ENCODE data around the gene TPGS1.

The TPGS1 gene

DNA sequence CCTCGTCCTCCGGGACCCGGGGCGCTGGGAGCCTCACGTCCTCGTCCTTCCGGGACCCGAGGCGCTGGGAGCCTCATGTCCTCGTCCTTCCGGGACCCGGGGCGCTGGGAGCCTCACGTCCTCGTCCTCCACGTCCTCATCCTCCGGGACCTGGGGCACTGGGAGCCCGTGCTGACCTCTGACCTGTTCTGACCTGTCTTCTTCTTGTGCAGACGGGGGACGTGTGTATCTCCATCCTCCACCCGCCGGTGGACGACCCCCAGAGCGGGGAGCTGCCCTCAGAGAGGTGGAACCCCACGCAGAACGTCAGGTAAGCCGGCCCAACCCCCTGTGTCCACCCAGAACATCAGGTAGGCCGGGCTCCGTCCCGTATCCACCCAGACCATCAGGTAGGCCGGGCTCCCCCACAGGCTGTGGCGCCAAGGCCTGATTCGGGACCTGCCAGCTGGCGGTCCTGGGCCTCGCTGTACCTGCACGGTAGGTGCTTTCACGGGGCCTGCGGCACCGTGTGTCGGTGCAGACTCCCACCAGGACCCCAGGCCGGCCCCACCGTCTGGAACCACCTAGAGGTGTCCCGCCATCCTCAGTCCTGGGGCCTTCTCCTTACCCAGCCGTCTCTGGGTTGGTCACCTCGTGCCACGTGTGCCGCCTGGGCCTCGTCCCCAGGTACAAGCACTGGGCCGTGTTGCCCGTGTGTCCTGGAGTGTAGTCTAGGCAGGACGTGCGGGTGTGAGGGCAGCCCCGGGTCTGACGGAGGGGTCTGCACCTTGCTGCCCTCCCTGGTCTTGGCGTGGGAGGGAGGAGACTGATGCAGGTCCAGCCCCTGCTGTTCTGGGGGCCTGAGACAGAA is 29.0 kb downstream of the TPGS1 start:
- peaks cover 27% of the 10 kb centered on the region for H3K36me3 ChIP-seq
- no peak overlapping the region for H3K4me3 ChIP-seq (ENCODE audit: low read depth, low read length)
- DNase-seq: no peak
- no peaks in the 10 kb centered on the region for H3K9me3 ChIP-seq
- TF ChIP-seq, protein P1, sequence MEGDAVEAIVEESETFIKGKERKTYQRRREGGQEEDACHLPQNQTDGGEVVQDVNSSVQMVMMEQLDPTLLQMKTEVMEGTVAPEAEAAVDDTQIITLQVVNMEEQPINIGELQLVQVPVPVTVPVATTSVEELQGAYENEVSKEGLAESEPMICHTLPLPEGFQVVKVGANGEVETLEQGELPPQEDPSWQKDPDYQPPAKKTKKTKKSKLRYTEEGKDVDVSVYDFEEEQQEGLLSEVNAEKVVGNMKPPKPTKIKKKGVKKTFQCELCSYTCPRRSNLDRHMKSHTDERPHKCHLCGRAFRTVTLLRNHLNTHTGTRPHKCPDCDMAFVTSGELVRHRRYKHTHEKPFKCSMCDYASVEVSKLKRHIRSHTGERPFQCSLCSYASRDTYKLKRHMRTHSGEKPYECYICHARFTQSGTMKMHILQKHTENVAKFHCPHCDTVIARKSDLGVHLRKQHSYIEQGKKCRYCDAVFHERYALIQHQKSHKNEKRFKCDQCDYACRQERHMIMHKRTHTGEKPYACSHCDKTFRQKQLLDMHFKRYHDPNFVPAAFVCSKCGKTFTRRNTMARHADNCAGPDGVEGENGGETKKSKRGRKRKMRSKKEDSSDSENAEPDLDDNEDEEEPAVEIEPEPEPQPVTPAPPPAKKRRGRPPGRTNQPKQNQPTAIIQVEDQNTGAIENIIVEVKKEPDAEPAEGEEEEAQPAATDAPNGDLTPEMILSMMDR (IDR thresholded peaks at IDR 0.05; ENCODE audit: low read depth, low read length): no peak
- 0 out of 2 replicates have a peak, but pooled peaks cover 2% of the 10 kb centered on the region for H3K27me3 ChIP-seq
- peaks cover 3% of the 10 kb centered on the region; the same call in 1 of the 2 replicates for H3K4me1 ChIP-seq

DNA sequence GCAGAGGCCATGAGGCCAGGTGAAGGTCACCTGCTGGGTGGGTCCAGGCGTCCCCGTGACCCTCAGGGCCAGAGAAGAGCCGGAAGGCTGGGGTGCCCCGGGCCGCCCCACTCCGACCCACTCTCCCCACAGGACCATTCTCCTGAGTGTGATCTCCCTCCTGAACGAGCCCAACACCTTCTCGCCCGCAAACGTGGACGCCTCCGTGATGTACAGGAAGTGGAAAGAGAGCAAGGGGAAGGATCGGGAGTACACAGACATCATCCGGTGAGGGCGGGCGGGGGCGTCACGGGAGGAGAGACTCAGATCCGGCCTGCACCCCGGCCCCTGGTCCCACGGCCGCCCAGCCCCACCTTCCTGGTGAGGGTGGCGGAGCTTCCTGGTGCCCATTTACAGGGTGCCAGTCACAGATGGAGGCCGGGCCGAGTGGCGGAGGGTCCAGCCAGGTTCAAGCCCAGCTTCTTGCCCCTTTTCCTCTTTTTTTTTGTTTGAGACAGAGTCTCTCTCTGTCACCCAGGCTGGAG is 29.6 kb downstream of the TPGS1 start:
- H3K4me3 ChIP-seq (ENCODE audit: low read depth, low read length): no peak overlapping the region
- H3K9me3 ChIP-seq: no peaks in the 10 kb centered on the region
- H3K36me3 ChIP-seq: peaks cover 26% of the 10 kb centered on the region
- H3K4me1 ChIP-seq: peaks cover 3% of the 10 kb centered on the region; the same call in 1 of the 2 replicates
- TF ChIP-seq, protein P1 (IDR thresholded peaks at IDR 0.05; ENCODE audit: low read depth, low read length): no peak
- no peaks in the 10 kb centered on the region for H3K27me3 ChIP-seq
- no peak for DNase-seq

DNA sequence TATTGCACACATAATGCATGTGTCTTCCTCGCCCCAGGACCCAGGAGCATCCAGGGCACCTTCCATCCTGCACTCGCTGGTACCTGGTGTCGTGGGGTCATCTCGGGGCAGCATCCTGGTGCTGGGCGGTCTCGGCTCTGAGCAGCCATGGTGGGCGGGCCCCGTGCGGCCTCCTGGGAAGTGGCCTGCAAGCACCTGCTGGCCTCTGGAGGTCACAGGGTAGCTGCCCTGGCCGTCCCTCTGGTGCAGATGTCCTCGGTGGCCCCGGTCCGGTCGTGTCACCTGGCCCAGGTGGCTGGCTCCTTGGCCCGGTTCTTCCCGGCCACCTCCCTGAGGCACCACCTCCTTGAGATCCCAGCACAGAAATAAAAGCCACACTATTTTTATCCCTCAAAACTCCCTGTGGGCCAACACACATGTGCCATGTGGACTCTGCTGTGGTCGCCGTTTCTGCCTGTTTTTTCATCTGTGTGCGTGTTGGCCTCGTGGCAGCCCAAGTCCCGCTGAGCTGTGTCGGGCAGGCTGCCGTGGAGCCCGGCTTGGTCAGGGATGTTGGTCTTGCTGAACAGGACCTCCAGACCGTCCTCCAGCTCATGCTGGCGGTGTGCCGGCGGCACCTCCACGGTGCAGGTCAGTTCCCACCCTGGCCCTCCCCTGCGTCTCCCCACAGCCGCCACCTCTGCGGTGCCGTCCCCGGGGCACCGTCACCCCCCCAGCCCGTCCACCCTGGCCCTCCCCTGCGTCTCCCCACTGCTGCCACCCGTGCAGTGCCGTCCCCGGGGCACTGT is 31.5 kb downstream of the TPGS1 start:
- peaks cover 26% of the 10 kb centered on the region for H3K36me3 ChIP-seq
- no peak overlapping the region for H3K4me3 ChIP-seq (ENCODE audit: low read depth, low read length)
- TF ChIP-seq, protein P1 (IDR thresholded peaks at IDR 0.05; ENCODE audit: low read depth, low read length): no peak
- DNase-seq: no peak
- H3K27me3 ChIP-seq: no peaks in the 10 kb centered on the region
- H3K9me3 ChIP-seq: no peaks in the 10 kb centered on the region
- peaks cover 1% of the 10 kb centered on the region; the same call in 1 of the 2 replicates for H3K4me1 ChIP-seq

DNA sequence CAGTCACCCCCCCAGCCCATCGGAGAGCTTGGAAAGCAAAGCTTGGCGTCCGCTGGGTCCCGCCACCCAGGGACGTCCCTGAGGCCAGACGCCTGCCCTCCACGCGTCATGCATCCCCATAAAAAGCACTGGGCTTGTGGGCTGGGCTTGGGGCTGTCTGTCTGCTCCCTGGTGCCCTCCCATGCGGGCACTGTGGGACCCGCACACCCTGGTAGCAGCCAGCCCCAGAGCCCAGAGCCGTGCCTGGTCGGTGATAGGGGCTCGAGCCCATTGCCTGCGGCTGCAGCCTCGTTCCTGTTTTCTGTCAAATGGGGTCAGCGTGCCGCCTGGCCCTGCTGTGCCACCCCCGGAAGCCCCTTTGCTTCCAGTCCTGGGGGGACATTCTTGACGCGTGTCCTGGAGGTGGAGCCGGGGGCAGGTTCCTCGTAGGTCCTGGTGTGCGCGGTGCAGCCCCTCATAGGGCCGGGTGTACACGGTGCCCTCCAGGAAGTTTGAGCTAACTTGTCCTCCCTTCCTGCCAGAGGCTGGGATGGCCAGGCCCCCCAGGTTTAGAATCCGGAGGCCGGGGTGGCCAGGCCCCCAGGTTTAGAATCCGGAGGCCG is 32.2 kb downstream of the TPGS1 start:
- no peaks in the 10 kb centered on the region for H3K4me1 ChIP-seq
- H3K27me3 ChIP-seq: no peaks in the 10 kb centered on the region
- TF ChIP-seq, protein P1 (IDR thresholded peaks at IDR 0.05; ENCODE audit: low read depth, low read length): no peak
- DNase-seq: no peak
- H3K36me3 ChIP-seq: peaks cover 26% of the 10 kb centered on the region
- H3K4me3 ChIP-seq (ENCODE audit: low read depth, low read length): no peak overlapping the region
- H3K9me3 ChIP-seq: no peaks in the 10 kb centered on the region

DNA sequence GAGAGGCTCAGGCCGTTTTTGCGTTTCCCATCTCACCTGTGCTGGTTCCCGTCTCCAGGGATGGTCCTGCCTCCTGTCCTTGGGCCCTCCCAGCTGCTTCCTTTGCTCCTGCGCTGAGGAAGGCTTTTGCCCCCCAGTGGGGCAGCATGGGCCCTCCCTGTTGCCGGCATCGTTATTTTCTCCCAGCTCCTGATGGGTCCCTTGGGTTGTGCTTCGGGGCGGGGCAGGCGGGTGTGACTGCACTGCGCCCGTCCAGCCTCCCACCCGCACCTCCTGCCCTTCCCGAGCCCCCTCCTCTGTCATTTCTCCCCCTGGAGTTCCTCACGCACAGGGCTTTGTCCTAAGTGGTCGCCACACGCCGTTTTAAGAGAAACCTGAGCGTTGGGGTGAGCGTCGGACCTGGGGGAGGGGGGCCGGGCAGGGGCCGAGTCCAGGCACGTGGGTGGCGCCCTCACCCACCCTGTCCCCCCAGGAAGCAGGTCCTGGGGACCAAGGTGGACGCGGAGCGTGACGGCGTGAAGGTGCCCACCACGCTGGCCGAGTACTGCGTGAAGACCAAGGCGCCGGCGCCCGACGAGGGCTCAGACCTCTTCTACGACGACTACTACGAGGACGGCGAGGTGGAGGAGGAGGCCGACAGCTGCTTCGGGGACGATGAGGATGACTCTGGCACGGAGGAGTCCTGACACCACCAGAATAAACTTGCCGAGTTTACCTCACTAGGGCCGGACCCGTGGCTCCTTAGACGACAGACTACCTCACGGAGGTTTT is 33.8 kb downstream of the TPGS1 start:
- Histone ChIP-seq H3K27me3 (no peaks in the 10 kb centered on the region), H3K36me3 (peaks cover 19% of the 10 kb centered on the region)
- TF ChIP-seq, protein P1 (IDR thresholded peaks at IDR 0.05; ENCODE audit: low read depth, low read length): no peak

More for the DNA sequence above, 33.8 kb downstream of the TPGS1 start:
- no peak for DNase-seq
- Histone ChIP-seq H3K9me3 (no peaks in the 10 kb centered on the region), H3K4me1 (no peaks in the 10 kb centered on the region), H3K4me3 (ENCODE audit: low read depth, low read length) (no peak overlapping the region)
